SU-DHL-6 (cell line): ENCODE results near the gene GLE1.

Experiments
- EZH2phosphoT487 ChIP-seq: fragments of 200-600 bp; sonication (generic), shearing (Covaris generic); conservative IDR thresholded peaks from 2 replicates; pipeline ENCODE4 v1.6.1; 2018; ENCODE audit warnings: mild to moderate bottlenecking, antibody characterized with exemption, low read length, moderate library complexity, mixed read lengths
- TF ChIP-seq, protein P1 (sequence below): fragments of 200-600 bp; sonication (generic); IDR thresholded peaks from one replicate; pipeline ENCODE4 v1.5.1; 2017; ENCODE audit warnings: antibody characterized with exemption, mild to moderate bottlenecking, low read length, moderate library complexity; ENCODE audit not compliant: insufficient read depth, poor library complexity, severe bottlenecking

DNA sequence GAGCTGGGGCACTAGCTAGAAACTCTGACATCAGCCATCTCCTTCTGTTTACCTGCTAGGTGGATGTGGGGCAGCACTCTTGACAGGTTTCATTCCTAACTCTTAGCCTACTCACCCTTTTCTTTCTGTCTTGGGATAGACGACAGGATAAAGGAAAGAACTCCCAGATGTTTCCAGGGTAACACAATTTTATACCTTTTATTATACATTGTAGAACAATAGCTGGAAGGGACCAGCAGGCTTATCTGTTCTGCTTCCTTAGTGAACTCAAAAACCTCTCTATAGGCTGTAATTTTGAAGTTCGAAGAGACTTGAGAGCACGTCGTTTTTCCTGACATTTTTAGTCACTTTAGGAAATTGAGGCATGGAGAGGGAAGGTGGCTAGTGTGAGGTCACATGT is 61.1 kb downstream of the GLE1 start:
- TF ChIP-seq, protein P1, sequence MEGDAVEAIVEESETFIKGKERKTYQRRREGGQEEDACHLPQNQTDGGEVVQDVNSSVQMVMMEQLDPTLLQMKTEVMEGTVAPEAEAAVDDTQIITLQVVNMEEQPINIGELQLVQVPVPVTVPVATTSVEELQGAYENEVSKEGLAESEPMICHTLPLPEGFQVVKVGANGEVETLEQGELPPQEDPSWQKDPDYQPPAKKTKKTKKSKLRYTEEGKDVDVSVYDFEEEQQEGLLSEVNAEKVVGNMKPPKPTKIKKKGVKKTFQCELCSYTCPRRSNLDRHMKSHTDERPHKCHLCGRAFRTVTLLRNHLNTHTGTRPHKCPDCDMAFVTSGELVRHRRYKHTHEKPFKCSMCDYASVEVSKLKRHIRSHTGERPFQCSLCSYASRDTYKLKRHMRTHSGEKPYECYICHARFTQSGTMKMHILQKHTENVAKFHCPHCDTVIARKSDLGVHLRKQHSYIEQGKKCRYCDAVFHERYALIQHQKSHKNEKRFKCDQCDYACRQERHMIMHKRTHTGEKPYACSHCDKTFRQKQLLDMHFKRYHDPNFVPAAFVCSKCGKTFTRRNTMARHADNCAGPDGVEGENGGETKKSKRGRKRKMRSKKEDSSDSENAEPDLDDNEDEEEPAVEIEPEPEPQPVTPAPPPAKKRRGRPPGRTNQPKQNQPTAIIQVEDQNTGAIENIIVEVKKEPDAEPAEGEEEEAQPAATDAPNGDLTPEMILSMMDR = no peak
- no peak for TF ChIP-seq EZH2phosphoT487
